Measurements from ENCODE around the gene OSTN. TPM values are rescaled to one million over a fixed set of nuclear protein-coding genes. Genes with fewer than 3 reads are reported as not detected.

The OSTN gene
- polyA plus RNA-seq, 4 donors, result 0.01 TPM; not detected in 3

GRCh38 chr3:191282251-191283185 lies 83.5 kb downstream of the OSTN start:
- H3K4me3 ChIP-seq (ENCODE audit: low read depth in 1 of 3, low read length in 3 of 3), result no peak overlapping the region
- FAIRE-seq, result no peak
- no peak for DNase-seq
- WGBS, 3 donors, result 33 to 68% (median 34%) methylated on average over 4 of the region's 4 CpGs
- no peaks in the 10 kb centered on the region for H3K4me1 ChIP-seq (ENCODE audit: control insufficient read depth in 3 of 3, insufficient read depth in 2 of 3, low read depth in 1 of 3, low read length in 2 of 3)
- no peaks in the 10 kb centered on the region for H3K36me3 ChIP-seq (ENCODE audit: control insufficient read depth in 3 of 3, insufficient read depth in 2 of 3, low read depth in 1 of 3, low read length in 3 of 3)
- H3K27me3 ChIP-seq (ENCODE audit: control insufficient read depth in 3 of 3, insufficient read depth in 3 of 3, low read length in 3 of 3), result no peaks in the 10 kb centered on the region
- no peaks in the 10 kb centered on the region for H3K9me3 ChIP-seq (ENCODE audit: control insufficient read depth in 2 of 2, insufficient read depth in 1 of 2, low read depth in 1 of 2, low read length in 1 of 2)
- H3K27ac ChIP-seq (ENCODE audit: low read depth in 1 of 3, low read length in 2 of 3), result no peak overlapping the region

GRCh38 chr3:191283400-191283799 lies 84.4 kb downstream of the OSTN start:
- FAIRE-seq (no peak), DNase-seq (no peak)
- H3K27ac ChIP-seq (ENCODE audit: low read depth in 1 of 3, low read length in 2 of 3), result no peak overlapping the region
- no peak overlapping the region for H3K4me3 ChIP-seq (ENCODE audit: low read depth in 1 of 3, low read length in 3 of 3)
- 61 to 88% (median 77%) methylated on average over 2 of the region's 2 CpGs for whole genome bisulfite sequencing, 3 donors
- H3K36me3 ChIP-seq (ENCODE audit: control insufficient read depth in 3 of 3, insufficient read depth in 2 of 3, low read depth in 1 of 3, low read length in 3 of 3), result no peaks in the 10 kb centered on the region
- no peaks in the 10 kb centered on the region for H3K9me3 ChIP-seq (ENCODE audit: control insufficient read depth in 2 of 2, insufficient read depth in 1 of 2, low read depth in 1 of 2, low read length in 1 of 2)
- H3K4me1 ChIP-seq (ENCODE audit: control insufficient read depth in 3 of 3, insufficient read depth in 2 of 3, low read depth in 1 of 3, low read length in 2 of 3), result no peaks in the 10 kb centered on the region
- H3K27me3 ChIP-seq (ENCODE audit: control insufficient read depth in 3 of 3, insufficient read depth in 3 of 3, low read length in 3 of 3), result no peaks in the 10 kb centered on the region

- Histone ChIP-seq H3K4me1 (ENCODE audit: control insufficient read depth in 3 of 3, insufficient read depth in 2 of 3, low read depth in 1 of 3, low read length in 2 of 3) (no peaks in the 10 kb centered on the region), H3K27me3 (ENCODE audit: control insufficient read depth in 3 of 3, insufficient read depth in 3 of 3, low read length in 3 of 3) (no peaks in the 10 kb centered on the region), H3K36me3 (ENCODE audit: control insufficient read depth in 3 of 3, insufficient read depth in 2 of 3, low read depth in 1 of 3, low read length in 3 of 3) (no peaks in the 10 kb centered on the region), H3K27ac (ENCODE audit: low read depth in 1 of 3, low read length in 2 of 3) (no peak overlapping the region), H3K9me3 (ENCODE audit: control insufficient read depth in 2 of 2, insufficient read depth in 1 of 2, low read depth in 1 of 2, low read length in 1 of 2) (no peaks in the 10 kb centered on the region), H3K4me3 (ENCODE audit: low read depth in 1 of 3, low read length in 3 of 3) (no peak overlapping the region)
- FAIRE-seq (no peak), DNase-seq (no peak)
- 62 to 70% (median 67%) methylated on average over 4 of the region's 4 CpGs for WGBS, 3 donors
Observed at GRCh38 chr3:191290311-191291025, 91.4 kb downstream of the OSTN start.

- Histone ChIP-seq H3K27ac (ENCODE audit: low read depth in 1 of 3, low read length in 2 of 3) (no peak overlapping the region), H3K27me3 (ENCODE audit: control insufficient read depth in 3 of 3, insufficient read depth in 3 of 3, low read length in 3 of 3) (no peaks in the 10 kb centered on the region), H3K9me3 (ENCODE audit: control insufficient read depth in 2 of 2, insufficient read depth in 1 of 2, low read depth in 1 of 2, low read length in 1 of 2) (no peaks in the 10 kb centered on the region), H3K36me3 (ENCODE audit: control insufficient read depth in 3 of 3, insufficient read depth in 2 of 3, low read depth in 1 of 3, low read length in 3 of 3) (no peaks in the 10 kb centered on the region), H3K4me3 (ENCODE audit: low read depth in 1 of 3, low read length in 3 of 3) (no peak overlapping the region), H3K4me1 (ENCODE audit: control insufficient read depth in 3 of 3, insufficient read depth in 2 of 3, low read depth in 1 of 3, low read length in 2 of 3) (no peaks in the 10 kb centered on the region)
- 70 to 87% (median 72%) methylated on average over 5 of the region's 5 CpGs for WGBS, 3 donors
- DNase-seq, result no peak
- FAIRE-seq, result no peak
Observed at GRCh38 chr3:191292243-191293015, 93.4 kb downstream of the OSTN start.

GRCh38 chr3:191294291-191294690 lies 95.2 kb downstream of the OSTN start:
- Histone ChIP-seq H3K27me3 (ENCODE audit: control insufficient read depth in 3 of 3, insufficient read depth in 3 of 3, low read length in 3 of 3) (no peaks in the 10 kb centered on the region), H3K4me1 (ENCODE audit: control insufficient read depth in 3 of 3, insufficient read depth in 2 of 3, low read depth in 1 of 3, low read length in 2 of 3) (no peaks in the 10 kb centered on the region), H3K36me3 (ENCODE audit: control insufficient read depth in 3 of 3, insufficient read depth in 2 of 3, low read depth in 1 of 3, low read length in 3 of 3) (no peaks in the 10 kb centered on the region), H3K4me3 (ENCODE audit: low read depth in 1 of 3, low read length in 3 of 3) (no peak overlapping the region), H3K27ac (ENCODE audit: low read depth in 1 of 3, low read length in 2 of 3) (no peak overlapping the region), H3K9me3 (ENCODE audit: control insufficient read depth in 2 of 2, insufficient read depth in 1 of 2, low read depth in 1 of 2, low read length in 1 of 2) (no peaks in the 10 kb centered on the region)
- DNase-seq (no peak), FAIRE-seq (no peak)
- WGBS, 3 donors, result 95 to 97% (median 96%) methylated on average over 1 of the region's 1 CpG

GRCh38 chr3:191296041-191296541 lies 97.0 kb downstream of the OSTN start:
- Histone ChIP-seq H3K27ac (ENCODE audit: low read depth in 1 of 3, low read length in 2 of 3) (no peak overlapping the region), H3K4me3 (ENCODE audit: low read depth in 1 of 3, low read length in 3 of 3) (no peak overlapping the region), H3K4me1 (ENCODE audit: control insufficient read depth in 3 of 3, insufficient read depth in 2 of 3, low read depth in 1 of 3, low read length in 2 of 3) (no peaks in the 10 kb centered on the region), H3K9me3 (ENCODE audit: control insufficient read depth in 2 of 2, insufficient read depth in 1 of 2, low read depth in 1 of 2, low read length in 1 of 2) (no peaks in the 10 kb centered on the region), H3K27me3 (ENCODE audit: control insufficient read depth in 3 of 3, insufficient read depth in 3 of 3, low read length in 3 of 3) (no peaks in the 10 kb centered on the region), H3K36me3 (ENCODE audit: control insufficient read depth in 3 of 3, insufficient read depth in 2 of 3, low read depth in 1 of 3, low read length in 3 of 3) (no peaks in the 10 kb centered on the region)
- WGBS, 3 donors, result 45 to 62% (median 58%) methylated on average over 4 of the region's 4 CpGs
- no peak for FAIRE-seq
- peak in 1 of 2 donors; percentile 20 for DNase-seq

GRCh38 chr3:191298846-191299245 lies 99.8 kb downstream of the OSTN start:
- no peak for DNase-seq
- Histone ChIP-seq H3K4me1 (ENCODE audit: control insufficient read depth in 3 of 3, insufficient read depth in 2 of 3, low read depth in 1 of 3, low read length in 2 of 3) (peaks cover 0 to 5% (median 0%) of the 10 kb centered on the region in 3 donors), H3K4me3 (ENCODE audit: low read depth in 1 of 3, low read length in 3 of 3) (no peak overlapping the region), H3K9me3 (ENCODE audit: control insufficient read depth in 2 of 2, insufficient read depth in 1 of 2, low read depth in 1 of 2, low read length in 1 of 2) (no peaks in the 10 kb centered on the region), H3K27ac (ENCODE audit: low read depth in 1 of 3, low read length in 2 of 3) (no peak overlapping the region), H3K27me3 (ENCODE audit: control insufficient read depth in 3 of 3, insufficient read depth in 3 of 3, low read length in 3 of 3) (no peaks in the 10 kb centered on the region), H3K36me3 (ENCODE audit: control insufficient read depth in 3 of 3, insufficient read depth in 2 of 3, low read depth in 1 of 3, low read length in 3 of 3) (no peaks in the 10 kb centered on the region)
- no peak for FAIRE-seq

GRCh38 chr3:191300422-191300821 lies 101.4 kb downstream of the OSTN start:
- WGBS, 3 donors, result 65 to 81% (median 70%) methylated on average over 1 of the region's 1 CpG
- Histone ChIP-seq H3K9me3 (ENCODE audit: control insufficient read depth in 2 of 2, insufficient read depth in 1 of 2, low read depth in 1 of 2, low read length in 1 of 2) (no peaks in the 10 kb centered on the region), H3K27me3 (ENCODE audit: control insufficient read depth in 3 of 3, insufficient read depth in 3 of 3, low read length in 3 of 3) (no peaks in the 10 kb centered on the region), H3K27ac (ENCODE audit: low read depth in 1 of 3, low read length in 2 of 3) (no peak overlapping the region), H3K36me3 (ENCODE audit: control insufficient read depth in 3 of 3, insufficient read depth in 2 of 3, low read depth in 1 of 3, low read length in 3 of 3) (no peaks in the 10 kb centered on the region), H3K4me1 (ENCODE audit: control insufficient read depth in 3 of 3, insufficient read depth in 2 of 3, low read depth in 1 of 3, low read length in 2 of 3) (peaks cover 0 to 5% (median 0%) of the 10 kb centered on the region in 3 donors), H3K4me3 (ENCODE audit: low read depth in 1 of 3, low read length in 3 of 3) (no peak overlapping the region)
- FAIRE-seq (no peak), DNase-seq (no peak)
